DND-41 (cell line): ENCODE measurements around the gene DIAPH3.

ENCODE experiments used
- ATAC-seq: fragments of 200-7000 bp; cut with Tn5 transposase; 3 replicates; pipeline ENCODE4 v1.9.1; 2021; ENCODE audit warnings: low read depth; ENCODE audit not compliant: insufficient read depth
- DNase-seq: peaks from one replicate; pipeline ENCODE4 v3.0.0-alpha.2; 2020
- H2AFZ ChIP-seq: 2 replicates; pipeline ENCODE4 v1.6.0; 2012; ENCODE audit warnings: low read depth, low read length
- H3K27ac ChIP-seq: 2 replicates; pipeline ENCODE4 v1.5.1; 2012; ENCODE audit warnings: low read length, inconsistent platforms
- H3K27me3 ChIP-seq: fragments of 200-600 bp; sonication (generic); 2 replicates; pipeline ENCODE4 v1.6.0; 2012; ENCODE audit warnings: low read length, mild to moderate bottlenecking, inconsistent platforms; ENCODE audit not compliant: insufficient read depth, poor library complexity
- H3K36me3 ChIP-seq: 2 replicates; pipeline ENCODE4 v1.5.1; 2012; ENCODE audit warnings: low read length, inconsistent platforms; ENCODE audit not compliant: insufficient read depth
- H3K4me1 ChIP-seq: 2 replicates; pipeline ENCODE4 v1.5.1; 2012; ENCODE audit warnings: mild to moderate bottlenecking, low read length; ENCODE audit not compliant: insufficient read depth
- H3K4me2 ChIP-seq: 2 replicates; pipeline ENCODE4 v1.6.0; 2012; ENCODE audit warnings: mild to moderate bottlenecking, moderate library complexity, low read length, inconsistent platforms; ENCODE audit not compliant: insufficient read depth
- H3K4me3 ChIP-seq, 2 experiments: fragments of 200-600 bp in 1 of 2; shearing (Covaris generic) in 1 of 2; 2 replicates each; pipeline ENCODE4 v1.5.1; 2012 to 2016; ENCODE audit warnings: inconsistent platforms in 2 of 2, low read length in 2 of 2, mild to moderate bottlenecking in 2 of 2, low read depth in 1 of 2, moderate library complexity in 1 of 2
- H3K79me2 ChIP-seq: 2 replicates; pipeline ENCODE4 v1.6.0; 2012; ENCODE audit warnings: low read length, inconsistent platforms; ENCODE audit not compliant: insufficient read depth
- H3K9ac ChIP-seq: 2 replicates; pipeline ENCODE4 v1.6.0; 2012; ENCODE audit warnings: low read depth, mild to moderate bottlenecking, inconsistent platforms, low read length, moderate library complexity
- H3K9me3 ChIP-seq: 2 replicates; pipeline ENCODE4 v1.5.1; 2012; ENCODE audit warnings: low read length, moderate library complexity, mild to moderate bottlenecking, inconsistent platforms; ENCODE audit not compliant: insufficient read depth, severe bottlenecking
- H4K20me1 ChIP-seq: 2 replicates; pipeline ENCODE4 v1.6.0; 2012; ENCODE audit warnings: low read length; ENCODE audit not compliant: insufficient read depth
- EZH2 ChIP-seq: IDR thresholded peaks from 3 replicates; pipeline ENCODE4 v1.6.1; 2012; ENCODE audit warnings: borderline replicate concordance, low read depth, mild to moderate bottlenecking, moderate library complexity, low read length, inconsistent platforms; ENCODE audit not compliant: severe bottlenecking
- TF ChIP-seq, protein P1 (sequence below): IDR thresholded peaks from 2 replicates; pipeline ENCODE4 v1.5.1; 2012; ENCODE audit warnings: borderline replicate concordance, low read length, moderate library complexity, mild to moderate bottlenecking; ENCODE audit not compliant: poor library complexity, severe bottlenecking; ENCODE audit errors: extremely low read depth

The DIAPH3 gene

DNA sequence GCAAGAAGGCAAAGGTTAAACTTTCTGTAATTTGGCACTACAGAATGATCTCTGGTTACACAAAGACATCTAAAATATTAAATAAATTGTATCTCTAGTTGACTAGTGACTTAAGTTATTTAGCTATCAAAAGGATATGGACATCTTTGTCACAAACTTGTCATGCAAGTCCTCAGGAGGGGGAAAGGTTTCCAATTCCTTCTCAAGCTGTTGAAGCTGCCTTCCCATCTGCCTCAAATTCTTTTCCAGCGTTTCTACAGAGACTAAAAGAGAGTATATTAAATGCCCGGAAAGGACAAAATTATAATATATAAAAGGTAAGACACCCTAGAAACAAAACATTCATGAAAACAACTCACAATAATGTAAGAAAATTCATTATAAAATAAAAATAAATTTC lies 324.5 kb downstream of the DIAPH3 start:
- DNase-seq, result no peak
- TF ChIP-seq, protein P1, sequence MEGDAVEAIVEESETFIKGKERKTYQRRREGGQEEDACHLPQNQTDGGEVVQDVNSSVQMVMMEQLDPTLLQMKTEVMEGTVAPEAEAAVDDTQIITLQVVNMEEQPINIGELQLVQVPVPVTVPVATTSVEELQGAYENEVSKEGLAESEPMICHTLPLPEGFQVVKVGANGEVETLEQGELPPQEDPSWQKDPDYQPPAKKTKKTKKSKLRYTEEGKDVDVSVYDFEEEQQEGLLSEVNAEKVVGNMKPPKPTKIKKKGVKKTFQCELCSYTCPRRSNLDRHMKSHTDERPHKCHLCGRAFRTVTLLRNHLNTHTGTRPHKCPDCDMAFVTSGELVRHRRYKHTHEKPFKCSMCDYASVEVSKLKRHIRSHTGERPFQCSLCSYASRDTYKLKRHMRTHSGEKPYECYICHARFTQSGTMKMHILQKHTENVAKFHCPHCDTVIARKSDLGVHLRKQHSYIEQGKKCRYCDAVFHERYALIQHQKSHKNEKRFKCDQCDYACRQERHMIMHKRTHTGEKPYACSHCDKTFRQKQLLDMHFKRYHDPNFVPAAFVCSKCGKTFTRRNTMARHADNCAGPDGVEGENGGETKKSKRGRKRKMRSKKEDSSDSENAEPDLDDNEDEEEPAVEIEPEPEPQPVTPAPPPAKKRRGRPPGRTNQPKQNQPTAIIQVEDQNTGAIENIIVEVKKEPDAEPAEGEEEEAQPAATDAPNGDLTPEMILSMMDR, result no peak
- TF ChIP-seq EZH2, result no peak
- Histone ChIP-seq H3K27ac (no peak overlapping the region), H3K9me3 (no peaks in the 10 kb centered on the region), H3K4me2 (no peak overlapping the region), H3K4me1 (no peaks in the 10 kb centered on the region), H4K20me1 (no peaks in the 10 kb centered on the region), H3K27me3 (no peaks in the 10 kb centered on the region), H3K9ac (no peak overlapping the region), H2AFZ (no peak overlapping the region), H3K79me2 (no peaks in the 10 kb centered on the region), H3K4me3 (no peak overlapping the region), H3K36me3 (no peaks in the 10 kb centered on the region; the same call in 1 of the 2 replicates)
- no peak for ATAC-seq

DNA sequence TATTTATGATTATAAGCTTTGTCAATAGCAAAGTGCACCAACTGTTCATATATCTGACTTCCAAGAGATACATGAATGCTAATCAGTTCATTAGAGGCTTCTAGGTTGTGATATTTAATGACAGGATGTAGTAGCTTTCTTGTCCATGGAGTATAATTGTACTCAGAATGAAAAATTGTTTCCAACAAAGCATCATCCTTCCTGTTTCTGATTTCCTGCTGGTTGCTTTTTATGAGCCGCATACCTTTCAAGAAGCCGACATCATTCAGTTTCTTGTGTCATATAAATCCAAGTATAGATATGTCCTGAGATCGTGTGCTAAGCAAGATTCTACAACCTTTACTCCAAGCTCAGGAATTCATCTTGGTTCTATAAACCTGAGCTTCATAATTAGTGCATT lies 326.6 kb downstream of the DIAPH3 start:
- no peaks in the 10 kb centered on the region for H3K27me3 ChIP-seq
- H4K20me1 ChIP-seq, result no peaks in the 10 kb centered on the region
- DNase-seq, result no peak
- TF ChIP-seq, protein P1, result no peak
- no peak for TF ChIP-seq EZH2
- no peaks in the 10 kb centered on the region for H3K4me1 ChIP-seq
- H3K27ac ChIP-seq, result no peak overlapping the region
- no peak overlapping the region for H2AFZ ChIP-seq
- no peak overlapping the region for H3K4me3 ChIP-seq
- H3K4me2 ChIP-seq, result no peak overlapping the region
- H3K9ac ChIP-seq, result no peak overlapping the region
- no peak for ATAC-seq
- H3K36me3 ChIP-seq, result no peaks in the 10 kb centered on the region; the same call in 1 of the 2 replicates
- H3K9me3 ChIP-seq, result no peaks in the 10 kb centered on the region
- H3K79me2 ChIP-seq, result no peaks in the 10 kb centered on the region

DNA sequence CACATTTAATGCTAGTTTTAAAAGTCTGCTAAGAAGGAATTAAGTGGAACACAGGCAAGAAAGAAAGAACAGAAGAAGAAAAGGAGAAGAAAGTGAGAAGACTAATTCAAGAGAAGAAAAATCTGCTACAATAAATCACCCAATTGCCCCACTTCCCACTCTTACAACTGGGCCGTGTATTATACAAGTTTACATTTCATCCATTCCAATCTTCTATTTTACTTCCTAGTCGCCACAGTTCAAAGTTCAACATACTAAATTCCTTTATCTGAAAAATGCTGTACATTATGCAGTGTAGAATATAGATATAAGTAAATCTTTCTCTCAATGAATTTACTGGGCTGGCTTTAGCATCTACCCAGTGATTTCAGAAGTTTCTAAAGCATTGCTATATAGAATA lies 328.2 kb downstream of the DIAPH3 start:
- Histone ChIP-seq H3K79me2 (no peaks in the 10 kb centered on the region), H2AFZ (no peak overlapping the region), H3K9ac (no peak overlapping the region), H3K9me3 (no peaks in the 10 kb centered on the region), H3K36me3 (peaks cover 2% of the 10 kb centered on the region; the same call in 1 of the 2 replicates), H3K4me2 (no peak overlapping the region), H3K4me3 (no peak overlapping the region), H3K27me3 (no peaks in the 10 kb centered on the region), H3K4me1 (no peaks in the 10 kb centered on the region), H3K27ac (no peak overlapping the region), H4K20me1 (no peaks in the 10 kb centered on the region)
- no peak for TF ChIP-seq EZH2
- TF ChIP-seq, protein P1, result no peak
- no peak for ATAC-seq
- no peak for DNase-seq

DNA sequence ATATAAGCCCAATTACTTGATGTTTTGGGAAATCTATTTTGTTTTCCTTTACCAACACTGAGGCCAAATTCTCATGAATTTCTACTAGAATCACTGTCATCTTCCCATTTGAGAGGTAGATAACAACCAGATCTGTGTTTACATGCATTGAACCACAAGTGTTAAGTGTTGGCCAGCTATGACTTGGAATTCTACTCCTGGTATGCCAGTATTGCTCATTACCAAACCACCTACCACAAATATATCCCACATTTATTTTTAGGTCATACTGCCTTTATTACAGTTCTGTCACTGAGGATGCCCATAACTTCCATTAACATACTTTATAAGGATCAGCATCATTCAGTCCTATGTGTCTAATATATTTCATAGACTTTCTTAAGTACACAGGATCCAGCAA lies 328.9 kb downstream of the DIAPH3 start:
- H3K27me3 ChIP-seq, result no peaks in the 10 kb centered on the region
- no peak overlapping the region for H2AFZ ChIP-seq
- H3K36me3 ChIP-seq, result peaks cover 2% of the 10 kb centered on the region; the same call in 1 of the 2 replicates
- TF ChIP-seq, protein P1, result no peak
- no peak for TF ChIP-seq EZH2
- H3K4me3 ChIP-seq, result no peak overlapping the region
- no peaks in the 10 kb centered on the region for H3K9me3 ChIP-seq
- ATAC-seq (no peak), DNase-seq (no peak)
- H3K27ac ChIP-seq, result no peak overlapping the region
- H3K4me1 ChIP-seq, result no peaks in the 10 kb centered on the region
- no peaks in the 10 kb centered on the region for H4K20me1 ChIP-seq
- no peaks in the 10 kb centered on the region for H3K79me2 ChIP-seq
- H3K4me2 ChIP-seq, result no peak overlapping the region
- no peak overlapping the region for H3K9ac ChIP-seq
